GM21390 (cell line): ENCODE measurements around the gene GUCY2D.
"Not testable (repeated sequence)": the region's sequence is repeated elsewhere in the genome, so short reads cannot be mapped to it uniquely, and the experiment has no call there.

Experiments used
- ATAC-seq: cut with Tn5 transposase; IDR thresholded peaks from one replicate; pipeline ENCODE4 v1.9.1; 2021; ENCODE audit not compliant: unreplicated experiment

The GUCY2D gene

GRCh38 chr17:8001976-8002720, at the start of gene GUCY2D:
TSS of gene GUCY2D (plus strand) at chr17:8002615. CDS start at chr17:8003048, 433 bp downstream.
- ATAC-seq, result no peak

- not testable (repeated sequence) for ATAC-seq
These were observed 49.1 kb upstream of the GUCY2D start for GRCh38 chr17:7953266-7953665.

GRCh38 chr17:7955414-7956227, 46.8 kb upstream of the GUCY2D start:
- no peak for ATAC-seq

GRCh38 chr17:7956228-7956965, 46.0 kb upstream of the GUCY2D start:
- ATAC-seq, result no peak

- ATAC-seq, result no peak
These were observed 42.7 kb upstream of the GUCY2D start for GRCh38 chr17:7959503-7960253.

- ATAC-seq, result no peak
These were observed 41.0 kb upstream of the GUCY2D start for GRCh38 chr17:7961421-7961820.

GRCh38 chr17:7967751-7968150, 34.7 kb upstream of the GUCY2D start:
- ATAC-seq, result no peak

GRCh38 chr17:7969433-7969832, 33.0 kb upstream of the GUCY2D start:
- no peak for ATAC-seq

- no peak for ATAC-seq
These were observed 30.8 kb upstream of the GUCY2D start for GRCh38 chr17:7971651-7972050.

- no peak for ATAC-seq
These were observed 30.2 kb upstream of the GUCY2D start for GRCh38 chr17:7972131-7972785.

- no peak for ATAC-seq
These were observed 27.7 kb upstream of the GUCY2D start for GRCh38 chr17:7974638-7975131.

GRCh38 chr17:7977039-7977438, 25.4 kb upstream of the GUCY2D start:
- no peak for ATAC-seq

- no peak for ATAC-seq
These were observed 24.6 kb upstream of the GUCY2D start for GRCh38 chr17:7977805-7978204.

- ATAC-seq, result no peak
These were observed 20.2 kb upstream of the GUCY2D start for GRCh38 chr17:7982173-7982572.

GRCh38 chr17:7982666-7983065, 19.7 kb upstream of the GUCY2D start:
- ATAC-seq, result no peak

GRCh38 chr17:7984904-7985303, 17.5 kb upstream of the GUCY2D start:
- no peak for ATAC-seq

GRCh38 chr17:7987112-7987893, 15.1 kb upstream of the GUCY2D start:
- ATAC-seq, result no peak

- ATAC-seq, result no peak
These were observed 13.7 kb upstream of the GUCY2D start for GRCh38 chr17:7988750-7989178.
